ENCODE data around the gene RPP30.
"Not testable (repeated sequence)": the region's sequence is repeated elsewhere in the genome, so short reads cannot be mapped to it uniquely, and the experiment has no call there.

RPP30 gene

DNA sequence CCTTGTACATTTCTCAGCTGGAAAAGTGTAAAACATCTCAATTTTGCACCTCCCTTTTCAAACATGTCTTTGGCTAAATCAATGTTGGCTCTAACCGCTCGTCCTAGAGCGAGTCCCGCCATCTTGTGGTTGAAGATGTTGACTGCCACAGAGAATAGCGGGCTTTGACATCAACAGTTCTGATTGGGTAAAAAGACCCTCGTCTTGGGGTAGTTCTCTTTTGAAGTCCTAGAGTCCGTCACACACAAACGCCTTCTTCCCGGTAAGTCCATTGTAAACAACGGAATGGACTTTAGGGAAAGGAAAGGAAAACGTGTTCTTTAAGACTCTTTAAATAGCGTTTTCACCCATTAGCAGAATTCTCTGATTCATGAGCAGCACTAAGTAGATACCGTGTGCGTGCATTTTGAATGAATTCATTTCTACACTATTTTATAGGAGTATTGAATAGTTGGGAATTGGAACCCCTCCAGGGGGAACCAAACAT lies 452 bp upstream of the RPP30 start:
- DNase-seq (ENCODE audit: low read depth) = peak; percentile 12

GRCh38 chr10:90872648-90873020 lies 860 bp downstream of the RPP30 start:
- no peak for DNase-seq (ENCODE audit: low read depth)

GRCh38 chr10:90879062-90879461 lies 7.3 kb downstream of the RPP30 start:
- no peak for DNase-seq (ENCODE audit: low read depth)

- DNase-seq (ENCODE audit: low read depth) = not testable (repeated sequence)
Measured at GRCh38 chr10:90880059-90880719, 8.4 kb downstream of the RPP30 start.

DNA sequence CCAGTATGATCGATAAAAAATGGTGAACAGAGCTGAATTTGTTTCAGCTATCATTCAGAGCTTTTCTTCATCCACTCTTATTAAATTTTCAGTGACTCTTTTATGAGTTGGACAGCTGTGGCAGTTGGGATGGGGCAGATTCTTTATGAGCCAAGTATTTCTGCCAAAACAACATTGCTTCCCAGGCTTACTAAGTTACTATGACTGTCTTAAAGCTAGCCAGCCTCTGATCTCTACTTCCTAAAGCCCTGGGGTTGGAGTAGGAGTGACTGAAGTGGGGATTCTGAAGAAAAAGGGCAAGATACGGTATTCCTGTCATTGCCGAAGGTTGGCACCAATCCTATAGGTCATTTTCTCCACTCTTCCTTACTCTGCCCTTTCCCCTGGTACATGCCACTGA lies 12.7 kb downstream of the RPP30 start:
- no peak for DNase-seq (ENCODE audit: low read depth)

DNA sequence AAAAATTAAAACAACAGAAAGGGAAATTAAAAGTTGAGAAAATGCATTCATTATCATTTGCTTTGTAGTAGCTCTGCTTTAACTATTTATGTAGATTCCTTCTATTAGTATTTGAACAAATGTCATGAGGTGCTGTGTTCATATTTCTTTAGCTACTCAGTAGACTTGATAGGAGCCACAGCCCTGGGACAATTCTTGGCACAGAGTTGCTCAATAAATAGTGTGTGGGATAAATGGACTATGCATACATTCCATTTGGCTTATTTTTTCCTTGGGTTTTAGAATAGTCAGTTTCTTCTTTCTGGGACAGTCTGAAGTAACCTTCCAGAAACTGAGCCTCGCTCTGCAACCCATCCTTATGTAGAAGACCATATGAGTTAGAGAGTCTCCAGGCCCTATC lies 13.4 kb downstream of the RPP30 start:
- no peak for DNase-seq (ENCODE audit: low read depth)

GRCh38 chr10:90887555-90887954 lies 15.8 kb downstream of the RPP30 start:
- DNase-seq (ENCODE audit: low read depth) = no peak

GRCh38 chr10:90888387-90888786 lies 16.6 kb downstream of the RPP30 start:
- DNase-seq (ENCODE audit: low read depth) = no peak

DNA sequence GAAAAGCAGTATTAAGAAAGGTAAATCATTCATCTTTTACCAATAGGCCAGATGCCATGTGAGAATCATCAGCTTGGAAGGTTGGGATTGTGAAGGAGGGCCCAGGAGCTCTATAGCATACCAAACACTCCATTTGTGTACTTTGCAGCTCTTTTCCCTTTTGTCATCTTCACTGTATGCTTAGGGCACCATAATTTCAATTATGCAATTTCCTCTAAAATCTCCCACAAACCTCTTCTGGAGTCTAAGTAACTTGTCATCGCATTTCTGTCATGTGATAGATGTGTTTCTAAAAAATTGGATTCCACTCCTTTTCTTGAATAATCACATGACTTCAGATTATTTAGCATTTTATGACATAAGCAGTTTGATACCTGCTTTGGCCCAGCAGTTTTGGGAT lies 17.9 kb downstream of the RPP30 start:
- DNase-seq (ENCODE audit: low read depth) = no peak

DNA sequence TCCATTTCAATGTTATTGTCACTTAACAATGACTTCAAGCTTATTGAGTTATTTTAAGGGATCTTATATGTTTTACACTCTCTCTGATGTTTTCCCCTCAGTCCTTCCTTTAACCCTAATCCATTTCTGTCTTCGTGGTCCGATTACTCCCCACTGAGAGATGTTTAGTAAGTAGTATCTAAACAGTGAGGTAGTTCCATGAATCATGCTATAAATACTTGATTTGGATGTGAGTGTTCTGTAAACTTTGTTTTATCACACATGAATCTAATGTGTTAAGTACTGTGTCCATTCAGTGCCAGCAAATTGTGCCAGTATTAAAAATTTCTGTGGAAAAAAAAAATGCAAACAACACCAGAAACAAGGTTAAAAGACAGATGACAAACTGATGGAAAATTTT lies 18.6 kb downstream of the RPP30 start:
- DNase-seq (ENCODE audit: low read depth) = no peak

DNA sequence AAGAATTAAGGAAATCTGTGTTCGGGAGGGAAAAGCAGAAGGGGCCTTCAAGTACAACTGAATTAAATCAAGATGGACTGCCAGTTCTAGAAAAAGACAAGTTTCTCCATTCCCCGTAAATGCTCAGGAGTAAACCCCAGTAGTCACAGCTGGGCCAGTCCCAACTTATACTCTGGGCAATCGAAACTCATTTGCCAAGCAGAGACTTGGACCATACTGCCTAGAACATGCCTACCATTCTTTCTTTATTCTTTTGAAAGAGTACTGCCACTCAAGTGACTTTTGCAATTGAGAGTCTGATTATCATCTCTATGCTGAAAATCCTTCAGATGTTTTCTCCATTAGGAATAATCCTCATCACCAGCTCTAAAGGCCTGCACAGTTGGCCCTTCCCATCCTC lies 21.4 kb downstream of the RPP30 start:
- DNase-seq (ENCODE audit: low read depth) = no peak

DNA sequence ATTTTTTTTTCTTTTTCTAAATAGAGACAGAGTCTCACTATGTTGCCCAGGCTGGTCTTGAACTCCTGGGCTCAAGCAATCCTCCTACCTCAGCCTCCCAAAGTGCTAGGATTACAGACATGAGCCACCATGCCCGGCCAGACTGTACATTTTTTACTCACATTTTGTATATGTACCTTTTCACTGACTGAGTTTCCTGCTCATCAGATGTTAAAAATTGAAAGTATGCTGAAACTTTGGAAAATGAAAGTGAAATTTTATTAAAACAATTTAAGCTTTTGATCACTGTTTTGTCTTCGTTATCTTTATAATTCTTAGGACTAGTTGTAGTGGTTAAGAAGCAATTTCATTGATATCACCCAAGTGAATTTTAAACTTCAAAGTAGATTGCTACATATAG lies 25.1 kb downstream of the RPP30 start:
- DNase-seq (ENCODE audit: low read depth) = not testable (repeated sequence)

DNA sequence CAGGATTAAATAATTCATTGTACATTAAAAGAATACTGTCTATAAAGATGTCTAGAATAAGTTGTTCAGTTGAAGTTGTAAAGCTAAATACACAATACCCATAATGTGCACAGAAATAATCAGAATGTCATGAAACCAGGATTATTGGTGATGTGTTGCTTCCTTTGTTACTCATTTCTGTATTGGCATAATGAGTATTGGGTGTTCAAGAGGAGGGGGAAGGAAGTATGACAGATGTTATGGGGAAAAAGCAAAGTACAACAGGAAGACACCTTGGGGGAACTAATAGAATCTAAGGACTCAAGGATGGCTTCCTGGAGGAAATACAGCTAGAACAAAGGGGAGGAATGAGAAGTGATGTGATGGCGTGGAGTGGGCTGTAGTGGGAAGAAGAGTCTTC lies 34.2 kb downstream of the RPP30 start:
- no peak for DNase-seq (ENCODE audit: low read depth)

DNA sequence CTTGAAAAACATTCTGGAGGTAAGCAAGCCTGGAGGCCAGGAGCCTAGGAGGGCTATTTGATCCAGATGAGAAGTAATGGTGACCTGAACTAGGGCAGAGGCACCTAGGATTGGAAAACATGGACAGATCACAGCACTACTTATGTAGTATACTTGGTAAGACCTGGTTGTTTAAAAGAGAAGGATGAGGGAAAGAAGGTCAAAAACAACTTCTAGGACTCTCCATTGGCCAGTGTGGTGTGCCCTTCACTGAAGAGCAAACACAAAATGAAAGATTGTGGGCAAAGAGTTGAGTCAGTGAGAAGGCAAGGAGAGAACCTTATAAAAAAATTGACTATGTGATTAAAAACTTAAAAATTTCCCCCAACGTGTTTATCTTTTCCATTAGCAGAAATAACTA lies 34.8 kb downstream of the RPP30 start:
- no peak for DNase-seq (ENCODE audit: low read depth)

GRCh38 chr10:90911133-90912051 lies 39.6 kb downstream of the RPP30 start:
- DNase-seq (ENCODE audit: low read depth) = peak; percentile 9

DNA sequence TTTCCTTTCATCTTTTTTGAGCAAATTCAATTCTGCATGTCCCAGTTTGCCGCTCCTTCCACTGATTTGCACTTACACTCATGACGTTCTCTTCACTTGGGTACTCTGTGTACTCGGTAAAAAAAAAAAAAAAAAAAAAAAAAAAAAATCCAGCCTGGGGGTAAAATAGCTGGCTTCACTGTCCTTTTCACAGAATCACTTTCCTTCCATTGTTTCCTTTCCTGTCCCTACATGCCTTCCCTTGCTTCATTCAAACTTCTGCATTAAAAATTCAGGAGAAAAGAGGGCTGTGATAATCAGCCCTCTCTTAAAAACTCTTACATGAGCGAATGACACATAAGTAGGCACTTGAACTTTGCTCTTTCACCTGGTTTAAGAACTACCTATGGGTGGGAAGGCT lies 40.4 kb downstream of the RPP30 start:
- no peak for DNase-seq (ENCODE audit: low read depth)

DNA sequence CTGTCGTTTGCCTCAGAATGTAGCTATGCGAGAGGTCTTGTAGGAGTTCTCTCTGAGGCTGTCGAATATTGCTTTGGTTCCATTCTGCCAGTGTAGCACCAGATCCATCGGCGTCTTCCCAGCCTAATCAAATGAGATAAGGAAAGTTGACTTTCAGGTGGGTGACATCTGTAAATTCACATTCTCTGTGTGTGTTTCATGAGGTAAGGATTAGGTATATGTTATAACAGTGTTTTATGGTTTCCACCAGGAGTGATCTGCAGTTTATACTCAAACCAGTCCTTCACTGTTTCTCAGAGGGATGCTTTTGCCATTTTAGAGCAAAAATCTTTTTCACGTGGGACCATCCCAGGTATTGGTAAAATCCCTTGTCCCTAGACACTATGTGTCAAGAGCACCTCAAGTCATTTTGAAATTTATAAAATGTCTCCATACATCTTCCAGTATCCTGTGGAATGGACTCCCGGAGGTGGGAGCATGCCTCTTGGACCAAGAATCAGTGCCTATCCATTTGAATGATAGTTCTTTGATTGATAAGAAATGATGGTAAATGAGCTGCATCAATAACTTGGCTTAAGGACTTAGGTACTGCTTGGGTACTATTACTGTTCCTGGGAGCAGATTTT lies 41.2 kb downstream of the RPP30 start:
- no peak for DNase-seq (ENCODE audit: low read depth)

GRCh38 chr10:90913774-90914420 lies 42.1 kb downstream of the RPP30 start:
- no peak for DNase-seq (ENCODE audit: low read depth)

- DNase-seq (ENCODE audit: low read depth) = no peak
Measured at GRCh38 chr10:90914992-90915765, 43.4 kb downstream of the RPP30 start.

DNA sequence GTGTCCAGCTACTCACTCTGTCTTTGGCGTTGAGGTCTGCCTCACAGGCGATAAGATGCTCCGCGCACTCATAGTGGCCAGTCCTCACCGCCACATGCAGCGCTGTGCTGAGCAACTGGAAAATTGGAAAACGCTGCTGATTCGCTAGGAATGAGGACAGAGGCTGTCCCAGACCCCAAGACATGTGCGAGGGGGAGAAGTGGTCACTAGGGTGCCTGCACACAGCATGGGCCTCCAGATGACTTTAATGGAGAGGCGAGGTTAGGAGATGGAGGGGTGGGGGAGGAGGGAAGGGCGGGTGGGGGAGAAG lies 43.9 kb downstream of the RPP30 start:
- DNase-seq (ENCODE audit: low read depth) = no peak

GRCh38 chr10:90916392-90917237 lies 44.8 kb downstream of the RPP30 start:
- no peak for DNase-seq (ENCODE audit: low read depth)
